Central memory CD8-positive, alpha-beta T cell (primary cell): ENCODE results near the gene RASSF5.

Experiments used
- ATAC-seq: fragments of 150-1000 bp; cut with Tn5 transposase; replicated peaks from 2 replicates; pipeline ENCODE4 v1.10.0; 2022; ENCODE audit warnings: mild to moderate bottlenecking, moderate FRiP score, moderate number of reproducible peaks; ENCODE audit not compliant: poor library complexity, severe bottlenecking; ENCODE audit errors: extremely low read depth
- DNase-seq, 2 donors: peaks; one replicate each; pipeline ENCODE4 v3.0.0; 2021; ENCODE audit warnings: low spot score in 2 of 2
- H3K27ac Mint-ChIP-seq: one replicate; pipeline ENCODE4 v1.8.0; 2022; ENCODE audit warnings: low read depth, mild to moderate bottlenecking, moderate library complexity, mixed read lengths
- H3K27me3 Mint-ChIP-seq: one replicate; pipeline ENCODE4 v1.8.0; 2022; ENCODE audit warnings: mixed read lengths
- H3K36me3 Mint-ChIP-seq: one replicate; pipeline ENCODE4 v1.8.0; 2022; ENCODE audit warnings: mild to moderate bottlenecking, moderate library complexity, mixed read lengths; ENCODE audit not compliant: insufficient read depth
- H3K4me1 Mint-ChIP-seq: one replicate; pipeline ENCODE4 v1.8.0; 2022; ENCODE audit warnings: mixed read lengths
- H3K4me3 Mint-ChIP-seq: one replicate; pipeline ENCODE4 v1.8.0; 2022; ENCODE audit warnings: mild to moderate bottlenecking, moderate library complexity, mixed read lengths
- H3K9me3 Mint-ChIP-seq: one replicate; pipeline ENCODE4 v1.8.0; 2022; ENCODE audit warnings: mixed read lengths

RASSF5 gene

GRCh38 chr1:206514813-206515387 lies 7.6 kb downstream of the RASSF5 start:
- H3K4me3 Mint-ChIP-seq = no peak overlapping the region
- H3K4me1 Mint-ChIP-seq = no peaks in the 10 kb centered on the region
- H3K36me3 Mint-ChIP-seq = no peaks in the 10 kb centered on the region
- no peak overlapping the region for H3K27ac Mint-ChIP-seq
- H3K27me3 Mint-ChIP-seq = peaks cover 2% of the 10 kb centered on the region
- DNase-seq (no peak), ATAC-seq (no peak)
- no peaks in the 10 kb centered on the region for H3K9me3 Mint-ChIP-seq

GRCh38 chr1:206516728-206516990 lies 9.3 kb downstream of the RASSF5 start:
- no peak overlapping the region for H3K4me3 Mint-ChIP-seq
- H3K27ac Mint-ChIP-seq = no peak overlapping the region
- no peaks in the 10 kb centered on the region for H3K36me3 Mint-ChIP-seq
- no peak for DNase-seq
- no peak for ATAC-seq
- no peaks in the 10 kb centered on the region for H3K27me3 Mint-ChIP-seq
- H3K4me1 Mint-ChIP-seq = no peaks in the 10 kb centered on the region
- no peaks in the 10 kb centered on the region for H3K9me3 Mint-ChIP-seq

- ATAC-seq (no peak), DNase-seq (no peak)
- H3K27ac Mint-ChIP-seq = no peak overlapping the region
- H3K4me3 Mint-ChIP-seq = no peak overlapping the region
- H3K36me3 Mint-ChIP-seq = no peaks in the 10 kb centered on the region
- H3K4me1 Mint-ChIP-seq = no peaks in the 10 kb centered on the region
- H3K27me3 Mint-ChIP-seq = no peaks in the 10 kb centered on the region
- H3K9me3 Mint-ChIP-seq = no peaks in the 10 kb centered on the region
Measured at GRCh38 chr1:206517784-206518183, 10.5 kb downstream of the RASSF5 start.

GRCh38 chr1:206518206-206518605 lies 10.9 kb downstream of the RASSF5 start:
- ATAC-seq = no peak
- H3K27ac Mint-ChIP-seq = no peak overlapping the region
- H3K4me1 Mint-ChIP-seq = no peaks in the 10 kb centered on the region
- H3K4me3 Mint-ChIP-seq = no peak overlapping the region
- no peak for DNase-seq
- H3K36me3 Mint-ChIP-seq = no peaks in the 10 kb centered on the region
- H3K9me3 Mint-ChIP-seq = no peaks in the 10 kb centered on the region
- H3K27me3 Mint-ChIP-seq = no peaks in the 10 kb centered on the region

- ATAC-seq (no peak), DNase-seq (no peak)
- no peak overlapping the region for H3K4me3 Mint-ChIP-seq
- no peaks in the 10 kb centered on the region for H3K9me3 Mint-ChIP-seq
- H3K27ac Mint-ChIP-seq = no peak overlapping the region
- no peaks in the 10 kb centered on the region for H3K4me1 Mint-ChIP-seq
- no peaks in the 10 kb centered on the region for H3K27me3 Mint-ChIP-seq
- H3K36me3 Mint-ChIP-seq = no peaks in the 10 kb centered on the region
Measured at GRCh38 chr1:206518743-206519142, 11.4 kb downstream of the RASSF5 start.

- Mint-ChIP-seq H3K27ac (no peak overlapping the region), H3K9me3 (no peaks in the 10 kb centered on the region), H3K4me1 (no peaks in the 10 kb centered on the region), H3K27me3 (no peaks in the 10 kb centered on the region), H3K36me3 (no peaks in the 10 kb centered on the region), H3K4me3 (no peak overlapping the region)
- ATAC-seq (no peak), DNase-seq (no peak)
Measured at GRCh38 chr1:206521127-206521526, 13.8 kb downstream of the RASSF5 start.

- no peaks in the 10 kb centered on the region for H3K9me3 Mint-ChIP-seq
- H3K27me3 Mint-ChIP-seq = no peaks in the 10 kb centered on the region
- no peaks in the 10 kb centered on the region for H3K4me1 Mint-ChIP-seq
- DNase-seq (no peak), ATAC-seq (no peak)
- H3K36me3 Mint-ChIP-seq = no peaks in the 10 kb centered on the region
- no peak overlapping the region for H3K27ac Mint-ChIP-seq
- no peak overlapping the region for H3K4me3 Mint-ChIP-seq
Measured at GRCh38 chr1:206521694-206522402, 14.5 kb downstream of the RASSF5 start.

GRCh38 chr1:206524739-206525364 lies 17.5 kb downstream of the RASSF5 start:
- no peaks in the 10 kb centered on the region for H3K36me3 Mint-ChIP-seq
- ATAC-seq (no peak), DNase-seq (no peak)
- no peaks in the 10 kb centered on the region for H3K4me1 Mint-ChIP-seq
- H3K4me3 Mint-ChIP-seq = no peak overlapping the region
- no peaks in the 10 kb centered on the region for H3K9me3 Mint-ChIP-seq
- no peak overlapping the region for H3K27ac Mint-ChIP-seq
- no peaks in the 10 kb centered on the region for H3K27me3 Mint-ChIP-seq

GRCh38 chr1:206526064-206526911 lies 19.0 kb downstream of the RASSF5 start:
- DNase-seq = no peak
- Mint-ChIP-seq H3K36me3 (no peaks in the 10 kb centered on the region), H3K27ac (no peak overlapping the region), H3K9me3 (no peaks in the 10 kb centered on the region), H3K27me3 (no peaks in the 10 kb centered on the region), H3K4me3 (no peak overlapping the region), H3K4me1 (no peaks in the 10 kb centered on the region)
- no peak for ATAC-seq

- DNase-seq = no peak
- no peak overlapping the region for H3K27ac Mint-ChIP-seq
- H3K9me3 Mint-ChIP-seq = no peaks in the 10 kb centered on the region
- no peaks in the 10 kb centered on the region for H3K36me3 Mint-ChIP-seq
- H3K27me3 Mint-ChIP-seq = no peaks in the 10 kb centered on the region
- no peaks in the 10 kb centered on the region for H3K4me1 Mint-ChIP-seq
- no peak for ATAC-seq
- H3K4me3 Mint-ChIP-seq = no peak overlapping the region
Measured at GRCh38 chr1:206529425-206529824, 22.1 kb downstream of the RASSF5 start.

GRCh38 chr1:206532368-206532767 lies 25.0 kb downstream of the RASSF5 start:
- DNase-seq = no peak
- no peak overlapping the region for H3K27ac Mint-ChIP-seq
- no peak overlapping the region for H3K4me3 Mint-ChIP-seq
- no peaks in the 10 kb centered on the region for H3K27me3 Mint-ChIP-seq
- H3K9me3 Mint-ChIP-seq = no peaks in the 10 kb centered on the region
- no peak for ATAC-seq
- peaks cover 2% of the 10 kb centered on the region for H3K36me3 Mint-ChIP-seq
- H3K4me1 Mint-ChIP-seq = no peaks in the 10 kb centered on the region

GRCh38 chr1:206534552-206534951 lies 27.2 kb downstream of the RASSF5 start:
- no peak overlapping the region for H3K27ac Mint-ChIP-seq
- H3K9me3 Mint-ChIP-seq = no peaks in the 10 kb centered on the region
- H3K4me3 Mint-ChIP-seq = no peak overlapping the region
- ATAC-seq = no peak
- H3K4me1 Mint-ChIP-seq = no peaks in the 10 kb centered on the region
- H3K36me3 Mint-ChIP-seq = peaks cover 2% of the 10 kb centered on the region
- H3K27me3 Mint-ChIP-seq = no peaks in the 10 kb centered on the region
- no peak for DNase-seq

GRCh38 chr1:206535853-206536188 lies 28.5 kb downstream of the RASSF5 start:
- ATAC-seq (no peak), DNase-seq (no peak)
- H3K36me3 Mint-ChIP-seq = peaks cover 2% of the 10 kb centered on the region
- no peaks in the 10 kb centered on the region for H3K4me1 Mint-ChIP-seq
- no peak overlapping the region for H3K4me3 Mint-ChIP-seq
- H3K27me3 Mint-ChIP-seq = no peaks in the 10 kb centered on the region
- H3K9me3 Mint-ChIP-seq = no peaks in the 10 kb centered on the region
- no peak overlapping the region for H3K27ac Mint-ChIP-seq
